GM12878 (cell line): ENCODE results near the gene CLDN16. TPM values are rescaled to one million over a fixed set of nuclear protein-coding genes. Genes with fewer than 3 reads are reported as not detected.

Experiments used
- ATAC-seq: fragments of 200-7000 bp; cut with Tn5 transposase; 3 replicates; pipeline ENCODE4 v1.9.1; 2020; ENCODE audit warnings: mild to moderate bottlenecking, moderate library complexity
- BruUV-seq: library from RNA; stranded (reverse); fragments of 400-500 nt; replicated peaks from 2 replicates; lab custom pipeline; 2021; lab: Mats Ljungman, UMichigan
- CTCF ChIA-PET: fragments of 300-600 bp; sonication (Branson Sonifier 250); formaldehyde crosslinking; extraction: SDS; loops from one replicate; lab custom pipeline; 2021; ENCODE audit warnings: inconsistent platforms; lab: Yijun Ruan, JAX
- POLR2A ChIA-PET: fragments of 350-600 bp; formaldehyde crosslinking; extraction: SDS; loops from one replicate; lab custom pipeline; 2021; ENCODE audit warnings: inconsistent platforms; lab: Charles Lee
- RAD21 ChIA-PET: fragments of 300-600 bp; sonication (Branson Sonifier 250); formaldehyde crosslinking; loops from one replicate; lab custom pipeline; 2023; ENCODE audit warnings: antibody characterized with exemption; ENCODE audit not compliant: unreplicated experiment; lab: Charles Lee
- SMC1A ChIA-PET: fragments of 300-600 bp; sonication (Branson Sonifier 250); formaldehyde crosslinking; loops from one replicate; lab custom pipeline; 2023; ENCODE audit not compliant: unreplicated experiment, uncharacterized antibody; lab: Charles Lee
- DNase-seq: peaks from one replicate; pipeline ENCODE4 v3.0.0-alpha.2; 2011; ENCODE audit warnings: low read depth, low spot score
- FAIRE-seq: peaks from 3 replicates; lab custom pipeline; 2011; peaks lifted over from hg19 to GRCh38; lab: Jason Lieb, UNC
- H2AFZ ChIP-seq: 2 replicates; pipeline ENCODE4 v1.6.0; 2011; ENCODE audit warnings: low read depth, low read length, control low read depth; ENCODE audit not compliant: control insufficient read depth
- H3K27ac ChIP-seq: 2 replicates; pipeline ENCODE4 v1.5.1; 2011; ENCODE audit warnings: control low read depth; ENCODE audit not compliant: control insufficient read depth, insufficient read depth
- H3K27me3 ChIP-seq, 2 experiments: replicated peaks in 1 of 2; 2 replicates each; pipeline versions ENCODE4 v1.6.0 to v1.6.1; 2011; ENCODE audit warnings: low read length in 1 of 2; ENCODE audit not compliant: control insufficient read depth in 2 of 2, insufficient read depth in 2 of 2
- H3K36me3 ChIP-seq, 2 experiments: 2 replicates each; pipeline ENCODE4 v1.5.1; 2011; ENCODE audit warnings: low read length in 1 of 2; ENCODE audit not compliant: control insufficient read depth in 2 of 2, insufficient read depth in 2 of 2
- H3K4me1 ChIP-seq: 2 replicates; pipeline ENCODE4 v1.6.1; 2011; ENCODE audit warnings: mild to moderate bottlenecking, low read length, moderate library complexity, mixed read lengths; ENCODE audit not compliant: control insufficient read depth, insufficient read depth
- H3K4me2 ChIP-seq: 2 replicates; pipeline ENCODE4 v1.6.0; 2011; ENCODE audit warnings: control low read depth; ENCODE audit not compliant: control insufficient read depth, insufficient read depth
- H3K4me3 ChIP-seq: fragments of 200-600 bp; sonication (generic); 2 replicates; pipeline ENCODE4 v1.5.1; 2016
- H3K79me2 ChIP-seq: 2 replicates; pipeline ENCODE4 v1.6.0; 2011; ENCODE audit warnings: low read length; ENCODE audit not compliant: control insufficient read depth, insufficient read depth
- H3K9ac ChIP-seq: 2 replicates; pipeline ENCODE4 v1.8.0; 2011; ENCODE audit warnings: low read length, control low read depth, mixed read lengths; ENCODE audit not compliant: control insufficient read depth, insufficient read depth
- H3K9me3 ChIP-seq: replicated peaks from 3 replicates; pipeline ENCODE4 v1.5.1; 2011; ENCODE audit warnings: mild to moderate bottlenecking, low read length; ENCODE audit not compliant: control insufficient read depth, insufficient read depth
- H4K20me1 ChIP-seq: 2 replicates; pipeline ENCODE4 v1.6.0; 2011; ENCODE audit not compliant: control insufficient read depth, insufficient read depth
- EED ChIP-seq: sonication (generic); IDR thresholded peaks from 2 replicates; pipeline ENCODE4 v1.6.1; 2016; ENCODE audit warnings: antibody characterized with exemption, low read depth
- GABPA ChIP-seq: IDR thresholded peaks from 2 replicates; pipeline ENCODE4 v1.6.1; 2014; ENCODE audit warnings: antibody characterized with exemption, low read depth, mild to moderate bottlenecking, inconsistent platforms
- HDGF ChIP-seq: fragments of 450-650 bp; IDR thresholded peaks from 2 replicates; pipeline ENCODE4 v1.6.1; 2016; ENCODE audit warnings: antibody characterized with exemption
- IKZF2 ChIP-seq, 2 experiments: fragments of 450-650 bp; IDR thresholded peaks; 2 replicates each; pipeline ENCODE4 v1.6.1; 2017; ENCODE audit warnings: mild to moderate bottlenecking in 2 of 2, moderate library complexity in 2 of 2
- KAT2A ChIP-seq: conservative IDR thresholded peaks from 2 replicates; pipeline ENCODE4 v1.6.1; 2011; ENCODE audit warnings: low read depth, low read length; ENCODE audit not compliant: control insufficient read depth
- RELB ChIP-seq: fragments of 450-650 bp; IDR thresholded peaks from 2 replicates; pipeline ENCODE4 v1.6.1; 2017; ENCODE audit warnings: low read depth, mild to moderate bottlenecking, moderate library complexity
- USF1 ChIP-seq: IDR thresholded peaks from 2 replicates; pipeline ENCODE4 v1.6.1; 2011; ENCODE audit warnings: borderline replicate concordance, low read depth, mild to moderate bottlenecking, moderate library complexity, mixed read lengths, low read length; ENCODE audit not compliant: insufficient read depth; ENCODE audit errors: extremely low read length
- ZBTB11 ChIP-seq: fragments of 450-650 bp; formaldehyde crosslinking; IDR thresholded peaks from 2 replicates; pipeline ENCODE4 v1.5.0; 2022; ENCODE audit warnings: mild to moderate bottlenecking, missing genetic modification characterization
- ZNF592 ChIP-seq: fragments of 450-650 bp; IDR thresholded peaks from 2 replicates; pipeline ENCODE4 v1.6.1; 2017; ENCODE audit warnings: mild to moderate bottlenecking, moderate library complexity
- ZZZ3 ChIP-seq: IDR thresholded peaks from 2 replicates; pipeline ENCODE4 v1.6.1; 2011; ENCODE audit warnings: low read depth; ENCODE audit not compliant: control insufficient read depth, insufficient read length
- WGBS: methylation state at CpG from one replicate; pipeline ENCODE4 v1.1.6; 2016; ENCODE audit warnings: low lambda C conversion rate; ENCODE audit not compliant: insufficient replicate concordance, insufficient coverage; ENCODE audit errors: missing lambda C conversion rate; 5-methylcytosine and 5-hydroxymethylcytosine counted together
- in situ Hi-C: fragments of 300-500 bp; cut with MboI; formaldehyde crosslinking; loops from 9 replicates; pipeline ENCODE4 v1.14.3; 2018; ENCODE audit warnings: mixed read lengths
- intact Hi-C: fragments of 100-400 bp; cut with micrococcal nuclease; formaldehyde crosslinking; loops from one replicate; pipeline ENCODE4 v1.14.2; 2022; ENCODE audit not compliant: unreplicated experiment
- polyA plus RNA-seq, 11 experiments: library from polyadenylated mRNA; depleted of rRNA in 4 of 11; unstranded in 6 of 11; stranded (reverse) in 5 of 11; fragments of >200 nt; fragmentation: Nextera tagmentation in 4 of 11; fragmentation: Illumina TruSeq in 1 of 11; extraction: Ambion mirVana in 4 of 11; extraction: Trizol in 1 of 11; gene quantifications; 1 replicate in 1 of 11; 2 replicates in 10 of 11; pipeline versions ENCODE4 v1.2.1 to v1.2.3, GENCODE V29; 2011 to 2016; ENCODE audit warnings: inconsistent platforms in 2 of 11, missing spikeins in 2 of 11, low read depth in 1 of 11
- total RNA-seq, 4 experiments: library from RNA; depleted of rRNA in 3 of 4; stranded (reverse); fragments of >200 nt in 3 of 4; fragmentation: Illumina TruSeq in 1 of 4; extraction: Trizol in 1 of 4; gene quantifications; 2 replicates each; pipeline versions ENCODE4 v1.2.1 to v1.2.3, GENCODE V29; 2013 to 2021

Gene CLDN16
- total and polyA plus RNA-seq, 10 of the 15 experiments (the other 5 are each of a cell fraction or from before 2014, with no cell fraction given) = 3.2 to 26.6 (median 4.0) TPM

DNA sequence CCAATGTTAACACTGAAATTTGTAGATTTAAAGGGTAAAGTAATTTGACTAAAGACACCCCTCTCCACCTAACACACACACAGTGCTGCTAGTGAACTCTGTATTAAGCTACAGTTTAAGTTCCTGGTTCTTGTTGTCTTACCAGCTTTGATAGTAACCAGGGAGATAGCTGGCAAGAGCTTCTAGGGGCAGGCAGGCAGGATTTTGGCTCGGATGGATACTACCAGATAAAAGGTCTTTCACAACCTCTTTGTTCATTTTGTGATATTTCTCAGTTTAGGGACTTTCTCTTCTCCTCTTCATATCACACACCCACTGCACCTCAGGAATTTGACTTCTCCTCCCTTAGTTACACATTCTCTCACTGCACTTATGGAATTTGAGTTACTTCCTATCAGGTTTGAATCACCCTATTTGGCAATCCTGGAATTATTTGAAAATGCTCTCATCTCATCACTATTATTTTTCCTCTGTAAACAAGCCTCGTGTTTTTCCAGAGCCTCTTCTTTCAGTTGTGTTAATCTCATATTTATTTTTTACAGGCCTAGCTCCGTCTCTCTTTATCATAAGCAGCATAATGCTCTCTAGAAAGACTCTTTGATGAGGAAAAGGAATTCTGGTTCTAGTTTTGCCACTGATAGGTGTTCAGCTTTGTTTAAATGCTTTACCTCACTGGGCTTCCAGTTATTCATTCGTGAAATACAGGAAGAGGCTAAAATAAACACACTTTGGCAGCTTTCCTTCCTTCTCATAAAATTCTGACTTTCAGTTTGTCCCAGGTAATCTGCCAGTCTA, 42.7 kb upstream of the CLDN16 start:
- WGBS = 9% methylated on average over 4 of the region's 4 CpGs
- intact Hi-C loops (no loop called here), in situ Hi-C loops (no loop called here)
- DNase-seq (no peak), ATAC-seq (peak; percentile 80), FAIRE-seq (no peak)
- no TSS peak for BruUV-seq
- Histone ChIP-seq H3K4me2 (no peak overlapping the region), H2AFZ (no peak overlapping the region), H3K36me3 (no peaks in the 10 kb centered on the region), H3K4me1 (no peaks in the 10 kb centered on the region), H4K20me1 (no peaks in the 10 kb centered on the region), H3K27ac (no peak overlapping the region), H3K79me2 (no peaks in the 10 kb centered on the region), H3K27me3 (no peaks in the 10 kb centered on the region), H3K9ac (no peak overlapping the region), H3K4me3 (no peak overlapping the region), H3K9me3 (no peaks in the 10 kb centered on the region; the same call in 2 of the 3 replicates)
- ChIA-PET CTCF (interaction anchor here (0.7 to 2.3 kb wide), 12 partner anchors 15 to 385 kb away, joined by 3 to 11 read pairs (median 3); partner anchors contain the start of gene CLDN1), SMC1A (interaction anchor here (0.7 to 2.4 kb wide), 20 partner anchors 9 to 224 kb away, joined by 3 to 14 read pairs (median 5); partner anchors contain the start of gene CLDN1), POLR2A (interaction anchor here (0.7 to 1.4 kb wide), 4 partner anchors 11 to 20 kb away, joined by 3 to 4 read pairs (median 3); no protein-coding TSS in a partner anchor), RAD21 (interaction anchor here (0.7 to 1.7 kb wide), 10 partner anchors 12 to 383 kb away, joined by 3 to 9 read pairs (median 4); partner anchors contain the start of gene CLDN1)
- TF ChIP-seq HDGF = no peak
- 0 out of 2 replicates have a peak, but pooled peaks have one; percentile 18 for TF ChIP-seq RELB
- 0 out of 4 replicates have a peak, but pooled peaks of 1 of the 2 experiments have one; percentile 26 for TF ChIP-seq IKZF2 (IDR thresholded peaks at IDR 0.05)
- no peak for TF ChIP-seq USF1
- TF ChIP-seq EED = 0 out of 2 replicates have a peak, but pooled peaks have one; percentile 18
- TF ChIP-seq KAT2A = no peak
- no peak for TF ChIP-seq ZZZ3
- no peak for TF ChIP-seq GABPA
- no peak for TF ChIP-seq ZBTB11 (CRISPR knock-in tag)
- TF ChIP-seq ZNF592 = no peak
